SK-N-SH (cell line): ENCODE data around the gene CYP4F22. TPM values are rescaled to one million over a fixed set of nuclear protein-coding genes. Genes with fewer than 3 reads are reported as not detected.

Experiments
- CTCF ChIA-PET: fragments of 300-600, 350-600 bp; formaldehyde crosslinking; extraction: SDS; loops from one replicate; lab custom pipeline; 2021; lab: Yijun Ruan, JAX
- POLR2A ChIA-PET: fragments of 350-600 bp; sonication (Branson Sonifier 250); formaldehyde crosslinking; extraction: SDS; loops from one replicate; lab custom pipeline; 2020; ENCODE audit warnings: antibody characterized with exemption, inconsistent platforms; lab: Yijun Ruan, JAX
- DNase-seq: peaks from one replicate; pipeline ENCODE4 v3.0.0; 2012
- H2AFZ ChIP-seq: fragments of 200-600 bp; sonication (generic); 2 replicates; pipeline ENCODE4 v1.8.1; 2016; ENCODE audit warnings: antibody characterized with exemption, mild to moderate bottlenecking, low read depth
- H3F3A ChIP-seq: fragments of 200-600 bp; sonication (generic); replicated peaks from 2 replicates; pipeline ENCODE3; 2016; ENCODE audit warnings: antibody characterized with exemption, mild to moderate bottlenecking; ENCODE audit not compliant: insufficient read depth
- H3K27ac ChIP-seq, 2 experiments: fragments of 200-500 bp in 1 of 2; fragments of 200-600 bp in 1 of 2; sonication (Bioruptor generic) in 1 of 2; sonication (generic), shearing (Covaris generic) in 1 of 2; 2 replicates each; pipeline versions ENCODE4 v1.5.1 to v1.6.1; 2014 to 2016; ENCODE audit warnings: low read depth in 2 of 2, inconsistent platforms in 1 of 2, low read length in 1 of 2, mild to moderate bottlenecking in 1 of 2, mixed read lengths in 1 of 2
- H3K27me3 ChIP-seq: fragments of 200-600 bp; sonication (generic), shearing (Covaris generic); 2 replicates; pipeline ENCODE4 v1.6.1; 2016; ENCODE audit warnings: mixed run types; ENCODE audit not compliant: insufficient read depth
- H3K36me3 ChIP-seq, 2 experiments: fragments of 200-500 bp in 1 of 2; fragments of 200-600 bp in 1 of 2; sonication (Bioruptor generic) in 1 of 2; sonication (generic) in 1 of 2; replicated peaks in 1 of 2; 2 replicates each; pipeline versions ENCODE3 to v1.5.1; 2014 to 2016; ENCODE audit warnings: low read length in 1 of 2, mild to moderate bottlenecking in 1 of 2; ENCODE audit not compliant: insufficient read depth in 2 of 2, control insufficient read depth in 1 of 2
- H3K4me1 ChIP-seq, 2 experiments: fragments of 200-500 bp in 1 of 2; fragments of 200-600 bp in 1 of 2; sonication (Bioruptor generic) in 1 of 2; sonication (generic), shearing (Covaris generic) in 1 of 2; 2 replicates each; pipeline versions ENCODE4 v1.5.1 to v1.6.1; 2014 to 2016; ENCODE audit warnings: low read depth in 1 of 2, low read length in 1 of 2, mixed run types in 1 of 2; ENCODE audit not compliant: insufficient read depth in 2 of 2, control insufficient read depth in 1 of 2
- H3K4me2 ChIP-seq: fragments of 200-600 bp; sonication (generic), shearing (Covaris generic); 2 replicates; pipeline ENCODE4 v1.6.1; 2017; ENCODE audit warnings: mixed run types
- H3K4me3 ChIP-seq, 2 experiments: fragments of 200-500 bp in 1 of 2; fragments of 200-600 bp in 1 of 2; sonication (Bioruptor generic) in 1 of 2; sonication (generic), shearing (Covaris generic) in 1 of 2; 2 replicates each; pipeline versions ENCODE4 v1.5.1 to v1.8.1; 2014 to 2016; ENCODE audit warnings: low read depth in 2 of 2, inconsistent platforms in 1 of 2, low read length in 1 of 2, mild to moderate bottlenecking in 1 of 2, mixed read lengths in 1 of 2, moderate library complexity in 1 of 2
- H3K79me2 ChIP-seq: fragments of 200-600 bp; sonication (generic); 2 replicates; pipeline ENCODE4 v1.8.1; 2017; ENCODE audit warnings: mild to moderate bottlenecking; ENCODE audit not compliant: insufficient read depth
- H3K9ac ChIP-seq: fragments of 200-600 bp; sonication (generic); 2 replicates; pipeline ENCODE4 v1.6.1; 2017; ENCODE audit warnings: mixed run types
- H3K9me2 ChIP-seq: fragments of 200-600 bp; sonication (generic); 2 replicates; pipeline ENCODE4 v1.6.1; 2017; ENCODE audit warnings: mixed run types
- H3K9me3 ChIP-seq: fragments of 200-600 bp; sonication (generic); 2 replicates; pipeline ENCODE4 v1.6.1; 2017; ENCODE audit warnings: mixed run types, mild to moderate bottlenecking, moderate library complexity
- H4K20me1 ChIP-seq: fragments of 200-600 bp; sonication (generic); 2 replicates; pipeline ENCODE4 v1.6.1; 2017; ENCODE audit warnings: mild to moderate bottlenecking, mixed run types; ENCODE audit not compliant: insufficient read depth
- CHD2 ChIP-seq: fragments of 150-350 bp; IDR thresholded peaks from 2 replicates; pipeline ENCODE4 v1.6.1; 2018; ENCODE audit warnings: low read length; ENCODE audit not compliant: partially characterized antibody
- ELF1 ChIP-seq: IDR thresholded peaks from 2 replicates; pipeline ENCODE4 v1.4.0; 2012
- FOXM1 ChIP-seq: IDR thresholded peaks from 2 replicates; pipeline ENCODE4 v1.4.0; 2012; ENCODE audit warnings: low read depth, mild to moderate bottlenecking
- GABPA ChIP-seq: IDR thresholded peaks from 2 replicates; pipeline ENCODE4 v1.4.0; 2012; ENCODE audit warnings: low read depth, mild to moderate bottlenecking
- GATA2 ChIP-seq: sonication (generic); formaldehyde crosslinking; IDR thresholded peaks from 2 replicates; pipeline ENCODE4 v1.5.0; 2020; ENCODE audit warnings: mild to moderate bottlenecking, missing genetic modification reagents
- JUND ChIP-seq: IDR thresholded peaks from 2 replicates; pipeline ENCODE4 v1.4.0; 2012
- MEF2A ChIP-seq: IDR thresholded peaks from 2 replicates; pipeline ENCODE4 v1.4.0; 2012; ENCODE audit warnings: low read depth, borderline replicate concordance
- MXI1 ChIP-seq: IDR thresholded peaks from 2 replicates; pipeline ENCODE4 v1.6.1; 2012; ENCODE audit warnings: mild to moderate bottlenecking, low read depth, low read length, improper control_type of control experiment
- NRF1 ChIP-seq: IDR thresholded peaks from 2 replicates; pipeline ENCODE4 v1.6.1; 2012; ENCODE audit warnings: low read depth, mild to moderate bottlenecking, low read length
- RCOR1 ChIP-seq: fragments of 150-350 bp; IDR thresholded peaks from 2 replicates; pipeline ENCODE4 v1.6.1; 2017; ENCODE audit warnings: antibody characterized with exemption, low read length
- RXRA ChIP-seq: IDR thresholded peaks from 2 replicates; pipeline ENCODE4 v1.4.0; 2012; ENCODE audit warnings: low read depth, mild to moderate bottlenecking, borderline replicate concordance
- SIN3A ChIP-seq: IDR thresholded peaks from 2 replicates; pipeline ENCODE4 v1.6.1; 2012; ENCODE audit warnings: low read depth, mild to moderate bottlenecking, low read length, moderate library complexity, borderline replicate concordance
- SMC3 ChIP-seq: IDR thresholded peaks from 2 replicates; pipeline ENCODE4 v1.6.1; 2012; ENCODE audit warnings: low read depth, low read length, improper control_type of control experiment
- TAF1 ChIP-seq: IDR thresholded peaks from 2 replicates; pipeline ENCODE4 v1.6.1; 2012; ENCODE audit warnings: low read depth, mild to moderate bottlenecking, low read length, moderate library complexity, borderline replicate concordance
- TCF12 ChIP-seq: IDR thresholded peaks from 2 replicates; pipeline ENCODE4 v1.4.0; 2012
- TEAD4 ChIP-seq: IDR thresholded peaks from 2 replicates; pipeline ENCODE4 v1.4.0; 2012; ENCODE audit warnings: mild to moderate bottlenecking, borderline replicate concordance; ENCODE audit not compliant: insufficient read depth
- YY1 ChIP-seq: IDR thresholded peaks from 2 replicates; pipeline ENCODE4 v1.4.0; 2012; ENCODE audit warnings: low read depth, mild to moderate bottlenecking
- WGBS: methylation state at CpG from one replicate; pipeline ENCODE4 v1.1.6; 2017; ENCODE audit warnings: low lambda C conversion rate; 5-methylcytosine and 5-hydroxymethylcytosine counted together
- polyA plus RNA-seq, 3 experiments: library from polyadenylated mRNA; depleted of rRNA; stranded (reverse); fragments of >200 nt; gene quantifications; 2 replicates each; pipeline ENCODE4 v1.2.3, GENCODE V29; 2012
- TF ChIP-seq, protein P1 (sequence below): IDR thresholded peaks from 2 replicates; pipeline ENCODE4; 2012
- TF ChIP-seq, protein P2 (sequence below): IDR thresholded peaks from 2 replicates; pipeline ENCODE4 v1.4.0; 2012; ENCODE audit warnings: low read depth
- TF ChIP-seq, protein P3 (sequence below): IDR thresholded peaks from 2 replicates; pipeline ENCODE4 v1.4.0; 2012; ENCODE audit warnings: low read depth, borderline replicate concordance
- TF ChIP-seq, protein P4 (sequence below): fragments of 200-600 bp; sonication (generic); IDR thresholded peaks from 2 replicates; pipeline ENCODE4 v1.6.1; 2017; ENCODE audit warnings: antibody characterized with exemption, mild to moderate bottlenecking, moderate library complexity

Gene CYP4F22
- polyA plus RNA-seq, 1 of the 3 experiments (the other 2 are of a cell fraction): not detected

DNA sequence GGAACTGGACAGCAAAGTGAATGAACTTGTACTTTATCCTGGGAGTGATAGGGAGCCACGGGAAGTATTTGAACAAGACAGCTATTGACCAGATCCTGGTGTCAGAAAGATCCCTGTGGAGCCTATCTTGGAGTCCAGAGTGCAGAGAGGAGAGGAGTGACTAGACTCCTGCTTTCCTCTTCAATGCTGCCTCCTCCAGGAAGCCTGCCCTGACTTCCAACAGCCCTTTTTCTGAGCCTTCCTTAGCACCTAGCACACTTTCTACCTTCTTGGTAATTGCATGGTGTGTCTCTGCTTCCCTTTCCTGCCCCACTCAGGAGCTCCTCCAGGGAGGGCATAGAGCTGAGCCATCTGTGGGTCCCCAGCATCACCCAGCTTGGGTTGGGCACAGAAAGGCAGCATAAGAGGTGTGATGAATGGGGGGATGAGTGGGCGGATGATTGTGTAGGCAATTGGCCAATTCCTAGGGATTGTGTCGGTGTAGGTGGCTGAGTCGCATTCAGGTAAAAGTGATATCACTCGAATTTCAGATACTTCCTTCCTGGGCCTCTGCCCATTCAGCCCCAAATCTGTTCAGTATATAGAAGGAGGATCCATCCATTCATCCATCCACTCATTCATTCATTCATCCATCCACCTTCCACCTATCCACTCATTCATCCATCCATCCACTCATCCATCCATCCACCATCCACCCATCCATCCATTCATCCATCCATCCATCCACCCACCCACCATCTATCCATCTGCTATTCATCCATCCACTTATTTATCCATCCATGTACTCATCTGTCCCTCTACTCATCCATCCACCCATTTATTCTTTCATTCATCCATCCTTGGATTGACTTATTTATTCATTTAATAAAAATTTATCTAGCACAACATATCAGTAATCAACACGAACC, 26.9 kb downstream of the CYP4F22 start:
- Histone ChIP-seq H3K27ac (no peak overlapping the region), H3K9ac (no peak overlapping the region), H3K4me1 (no peaks in the 10 kb centered on the region)
- TF ChIP-seq MXI1 (no peak), RCOR1 (no peak), ELF1 (no peak), SIN3A (no peak), GATA2 (CRISPR knock-in tag) (no peak), CHD2 (no peak), TCF12 (no peak), NRF1 (no peak), MEF2A (no peak), YY1 (no peak)
- TF ChIP-seq, protein P1, sequence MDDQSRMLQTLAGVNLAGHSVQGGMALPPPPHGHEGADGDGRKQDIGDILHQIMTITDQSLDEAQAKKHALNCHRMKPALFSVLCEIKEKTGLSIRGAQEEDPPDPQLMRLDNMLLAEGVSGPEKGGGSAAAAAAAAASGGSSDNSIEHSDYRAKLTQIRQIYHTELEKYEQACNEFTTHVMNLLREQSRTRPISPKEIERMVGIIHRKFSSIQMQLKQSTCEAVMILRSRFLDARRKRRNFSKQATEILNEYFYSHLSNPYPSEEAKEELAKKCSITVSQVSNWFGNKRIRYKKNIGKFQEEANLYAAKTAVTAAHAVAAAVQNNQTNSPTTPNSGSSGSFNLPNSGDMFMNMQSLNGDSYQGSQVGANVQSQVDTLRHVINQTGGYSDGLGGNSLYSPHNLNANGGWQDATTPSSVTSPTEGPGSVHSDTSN: no peak
- TF ChIP-seq, protein P2, sequence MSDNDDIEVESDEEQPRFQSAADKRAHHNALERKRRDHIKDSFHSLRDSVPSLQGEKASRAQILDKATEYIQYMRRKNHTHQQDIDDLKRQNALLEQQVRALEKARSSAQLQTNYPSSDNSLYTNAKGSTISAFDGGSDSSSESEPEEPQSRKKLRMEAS: no peak
- TF ChIP-seq, all 33 proteins: peak for 0
- Histone ChIP-seq H3K79me2 (no peaks in the 10 kb centered on the region), H3K36me3 (no peaks in the 10 kb centered on the region), H3K9me3 (no peaks in the 10 kb centered on the region), H3K9me2 (no peaks in the 10 kb centered on the region), H3F3A (no peaks in the 10 kb centered on the region), H4K20me1 (no peaks in the 10 kb centered on the region), H3K27me3 (no peaks in the 10 kb centered on the region; the same call in 1 of the 2 replicates), H3K4me3 (no peak overlapping the region), H2AFZ (no peak overlapping the region), H3K4me2 (no peak overlapping the region)
- POLR2A ChIA-PET: no interaction called here
- no peak for DNase-seq
- 7% methylated on average over 5 of the region's 6 CpGs for WGBS
- CTCF ChIA-PET: interaction anchor here (1.1 kb wide), 1 partner anchor 22 kb away, joined by 3 read pairs; no protein-coding TSS in a partner anchor

DNA sequence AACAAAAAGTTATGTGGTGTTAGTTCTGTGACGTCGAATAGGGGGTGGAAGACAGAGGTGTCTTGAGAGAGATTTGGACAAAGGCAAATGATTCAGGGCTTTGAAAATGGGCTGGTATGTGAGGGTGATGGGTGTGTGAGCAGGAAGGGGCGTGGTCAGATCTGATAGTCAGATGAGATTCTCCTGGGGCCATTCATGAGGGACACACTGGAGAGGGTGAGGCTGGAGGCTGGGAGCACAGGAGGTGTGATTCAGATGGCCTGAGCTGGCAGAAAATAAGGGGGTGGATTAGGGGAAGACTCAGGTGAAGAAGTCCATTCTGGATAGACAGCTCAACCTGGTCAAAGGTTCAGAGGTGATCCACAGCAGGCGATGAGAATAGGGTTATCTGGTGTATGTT, 28.0 kb downstream of the CYP4F22 start:
- 7% methylated on average over 4 of the region's 4 CpGs for WGBS
- TF ChIP-seq, protein P3, sequence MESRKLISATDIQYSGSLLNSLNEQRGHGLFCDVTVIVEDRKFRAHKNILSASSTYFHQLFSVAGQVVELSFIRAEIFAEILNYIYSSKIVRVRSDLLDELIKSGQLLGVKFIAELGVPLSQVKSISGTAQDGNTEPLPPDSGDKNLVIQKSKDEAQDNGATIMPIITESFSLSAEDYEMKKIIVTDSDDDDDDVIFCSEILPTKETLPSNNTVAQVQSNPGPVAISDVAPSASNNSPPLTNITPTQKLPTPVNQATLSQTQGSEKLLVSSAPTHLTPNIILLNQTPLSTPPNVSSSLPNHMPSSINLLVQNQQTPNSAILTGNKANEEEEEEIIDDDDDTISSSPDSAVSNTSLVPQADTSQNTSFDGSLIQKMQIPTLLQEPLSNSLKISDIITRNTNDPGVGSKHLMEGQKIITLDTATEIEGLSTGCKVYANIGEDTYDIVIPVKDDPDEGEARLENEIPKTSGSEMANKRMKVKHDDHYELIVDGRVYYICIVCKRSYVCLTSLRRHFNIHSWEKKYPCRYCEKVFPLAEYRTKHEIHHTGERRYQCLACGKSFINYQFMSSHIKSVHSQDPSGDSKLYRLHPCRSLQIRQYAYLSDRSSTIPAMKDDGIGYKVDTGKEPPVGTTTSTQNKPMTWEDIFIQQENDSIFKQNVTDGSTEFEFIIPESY: no peak
- no peak for TF ChIP-seq GATA2 (CRISPR knock-in tag)
- TF ChIP-seq TAF1: no peak
- no peak for TF ChIP-seq FOXM1
- TF ChIP-seq RXRA: no peak
- no peak for TF ChIP-seq GABPA
- TF ChIP-seq, protein P1: no peak
- no peak for TF ChIP-seq RCOR1
- TF ChIP-seq NRF1: no peak
- no peak for TF ChIP-seq JUND
- TF ChIP-seq, protein P4, sequence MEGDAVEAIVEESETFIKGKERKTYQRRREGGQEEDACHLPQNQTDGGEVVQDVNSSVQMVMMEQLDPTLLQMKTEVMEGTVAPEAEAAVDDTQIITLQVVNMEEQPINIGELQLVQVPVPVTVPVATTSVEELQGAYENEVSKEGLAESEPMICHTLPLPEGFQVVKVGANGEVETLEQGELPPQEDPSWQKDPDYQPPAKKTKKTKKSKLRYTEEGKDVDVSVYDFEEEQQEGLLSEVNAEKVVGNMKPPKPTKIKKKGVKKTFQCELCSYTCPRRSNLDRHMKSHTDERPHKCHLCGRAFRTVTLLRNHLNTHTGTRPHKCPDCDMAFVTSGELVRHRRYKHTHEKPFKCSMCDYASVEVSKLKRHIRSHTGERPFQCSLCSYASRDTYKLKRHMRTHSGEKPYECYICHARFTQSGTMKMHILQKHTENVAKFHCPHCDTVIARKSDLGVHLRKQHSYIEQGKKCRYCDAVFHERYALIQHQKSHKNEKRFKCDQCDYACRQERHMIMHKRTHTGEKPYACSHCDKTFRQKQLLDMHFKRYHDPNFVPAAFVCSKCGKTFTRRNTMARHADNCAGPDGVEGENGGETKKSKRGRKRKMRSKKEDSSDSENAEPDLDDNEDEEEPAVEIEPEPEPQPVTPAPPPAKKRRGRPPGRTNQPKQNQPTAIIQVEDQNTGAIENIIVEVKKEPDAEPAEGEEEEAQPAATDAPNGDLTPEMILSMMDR: no peak
- TF ChIP-seq TEAD4: no peak
- no peak for TF ChIP-seq SMC3
- no peak for TF ChIP-seq CHD2
- TF ChIP-seq MEF2A: no peak

More for the DNA sequence above, 28.0 kb downstream of the CYP4F22 start:
- Histone ChIP-seq H3K9ac (no peak overlapping the region), H2AFZ (no peak overlapping the region), H4K20me1 (no peaks in the 10 kb centered on the region), H3F3A (no peaks in the 10 kb centered on the region), H3K4me3 (no peak overlapping the region), H3K9me2 (no peaks in the 10 kb centered on the region), H3K9me3 (no peaks in the 10 kb centered on the region), H3K27me3 (no peaks in the 10 kb centered on the region; the same call in 1 of the 2 replicates), H3K4me2 (no peak overlapping the region), H3K27ac (no peak overlapping the region), H3K4me1 (no peaks in the 10 kb centered on the region), H3K79me2 (no peaks in the 10 kb centered on the region), H3K36me3 (no peaks in the 10 kb centered on the region)
- CTCF ChIA-PET: interaction anchor here (0.5 kb wide), 1 partner anchor 11 kb away, joined by 3 read pairs; no protein-coding TSS in a partner anchor
- no peak for DNase-seq
- POLR2A ChIA-PET: no interaction called here
